A549 (cell line): ENCODE measurements around the gene DSCAML1. TPM values are rescaled to one million over a fixed set of nuclear protein-coding genes. Genes with fewer than 3 reads are reported as not detected.

Source experiments
- ATAC-seq, 2 experiments: fragments of 200-7000 bp in 1 of 2; fragments of >200 bp in 1 of 2; cut with Nextera tagmentation in 1 of 2; cut with Tn5 transposase in 1 of 2; 3 replicates each; pipeline versions ENCODE4 v1.8.0 to v1.9.1; 2018 to 2020; ENCODE audit warnings: mild to moderate bottlenecking in 1 of 2, moderate library complexity in 1 of 2
- CTCF ChIA-PET: fragments of 300-600 bp; sonication (Branson Sonifier 250); formaldehyde crosslinking; extraction: SDS; loops from one replicate; lab custom pipeline; 2021; ENCODE audit warnings: antibody characterized with exemption, inconsistent platforms; lab: Yijun Ruan, JAX
- POLR2A ChIA-PET: fragments of 350-600 bp; formaldehyde crosslinking; extraction: SDS; loops from one replicate; lab custom pipeline; 2021; ENCODE audit warnings: antibody characterized with exemption, inconsistent platforms; lab: Yijun Ruan, JAX
- DNase-seq, 2 experiments: peaks; one replicate each; pipeline versions ENCODE4 v3.0.0 to v3.0.0-alpha.2; 2011 to 2016; ENCODE audit warnings: low read depth in 1 of 2, low spot score in 1 of 2
- FAIRE-seq: peaks from 2 replicates; lab custom pipeline; 2011; peaks lifted over from hg19 to GRCh38; lab: Jason Lieb, UNC
- H3K27ac ChIP-seq, 2 experiments: fragments of >200 bp; sonication (Bioruptor Twin); formaldehyde crosslinking; 3 replicates each; pipeline ENCODE4 v1.5.1; 2016 to 2017
- H3K4me1 ChIP-seq: fragments of >200 bp; sonication (Bioruptor Twin); formaldehyde crosslinking; 3 replicates; pipeline ENCODE4 v1.6.1; 2016
- H3K4me2 ChIP-seq: fragments of >200 bp; sonication (Bioruptor Twin); formaldehyde crosslinking; 3 replicates; pipeline ENCODE4 v1.6.1; 2016
- H3K4me3 ChIP-seq: fragments of >200 bp; sonication (Bioruptor Twin); formaldehyde crosslinking; 3 replicates; pipeline ENCODE4 v1.5.1; 2016
- H3K9me3 ChIP-seq: fragments of >200 bp; sonication (Bioruptor Twin); formaldehyde crosslinking; 3 replicates; pipeline ENCODE4 v1.6.1; 2016
- BHLHE40 ChIP-seq: IDR thresholded peaks from 2 replicates; pipeline ENCODE4 v1.6.1; 2012; ENCODE audit warnings: low read depth, low read length, inconsistent platforms
- CBX2 ChIP-seq: fragments of 200-600 bp; sonication (generic); IDR thresholded peaks from 2 replicates; pipeline ENCODE4 v1.6.1; 2016; ENCODE audit warnings: low read depth, mild to moderate bottlenecking, borderline replicate concordance
- CBX8 ChIP-seq: fragments of 200-600 bp; sonication (generic); IDR thresholded peaks from 2 replicates; pipeline ENCODE4 v1.6.1; 2016
- CHD2 ChIP-seq: fragments of 150-350 bp; IDR thresholded peaks from 2 replicates; pipeline ENCODE4 v1.6.1; 2014; ENCODE audit warnings: low read length; ENCODE audit not compliant: partially characterized antibody
- CHD4 ChIP-seq: fragments of 200-600 bp; sonication (generic); IDR thresholded peaks from 2 replicates; pipeline ENCODE4 v1.6.1; 2016; ENCODE audit warnings: antibody characterized with exemption, mild to moderate bottlenecking, borderline replicate concordance
- EHF ChIP-seq: fragments of 250-450 bp; sonication (Bioruptor Pico); IDR thresholded peaks from 2 replicates; pipeline ENCODE4 v1.5.0; 2020; ENCODE audit warnings: mild to moderate bottlenecking
- EHMT2 ChIP-seq: fragments of 200-600 bp; sonication (generic); IDR thresholded peaks from 2 replicates; pipeline ENCODE4 v1.6.1; 2016; ENCODE audit warnings: antibody characterized with exemption, low read depth, mild to moderate bottlenecking, moderate library complexity
- EP300 ChIP-seq, 2 experiments: fragments of >200 bp; sonication (Bioruptor Twin); formaldehyde crosslinking; IDR thresholded peaks; 2 replicates in 1 of 2; 3 replicates in 1 of 2; pipeline ENCODE4 v1.6.1; 2016 to 2017
- FOSL2 ChIP-seq, 2 experiments: fragments of 450-650 bp in 1 of 2; fragments of >200 bp in 1 of 2; sonication (Bioruptor Twin) in 1 of 2; formaldehyde crosslinking; IDR thresholded peaks; 2 replicates each; pipeline versions ENCODE4 v1.5.0 to v1.6.1; 2016 to 2020; ENCODE audit warnings: mild to moderate bottlenecking in 1 of 2, moderate library complexity in 1 of 2
- FOXS1 ChIP-seq: fragments of 250-450 bp; sonication (Bioruptor Pico); IDR thresholded peaks from 2 replicates; pipeline ENCODE4 v1.5.0; 2020; ENCODE audit warnings: mild to moderate bottlenecking, moderate library complexity
- HEYL ChIP-seq: fragments of 250-450 bp; sonication (Bioruptor Pico); IDR thresholded peaks from 2 replicates; pipeline ENCODE4 v1.8.0; 2021; ENCODE audit warnings: mild to moderate bottlenecking, moderate library complexity
- HMGXB4 ChIP-seq: fragments of 250-450 bp; sonication (Bioruptor Pico); IDR thresholded peaks from 2 replicates; pipeline ENCODE4 v1.5.0; 2021; ENCODE audit warnings: mild to moderate bottlenecking, moderate library complexity, borderline replicate concordance
- JUN ChIP-seq, 2 experiments: fragments of >200 bp; sonication (Bioruptor Twin); formaldehyde crosslinking; IDR thresholded peaks; 2 replicates in 1 of 2; 3 replicates in 1 of 2; pipeline ENCODE4 v1.6.1; 2016 to 2017
- JUNB ChIP-seq: fragments of >200 bp; sonication (Bioruptor Twin); formaldehyde crosslinking; IDR thresholded peaks from 2 replicates; pipeline ENCODE4 v1.6.1; 2016
- KDM1A ChIP-seq: fragments of 200-600 bp; sonication (generic); IDR thresholded peaks from 2 replicates; pipeline ENCODE4 v1.6.1; 2016; ENCODE audit warnings: low read depth, mild to moderate bottlenecking
- MYC ChIP-seq: IDR thresholded peaks from 2 replicates; pipeline ENCODE4 v1.6.1; 2012; ENCODE audit warnings: mild to moderate bottlenecking, inconsistent platforms, low read length, improper control_type of control experiment, borderline replicate concordance
- NFE2L2 ChIP-seq: fragments of 150-350 bp; conservative IDR thresholded peaks from 2 replicates; pipeline ENCODE4 v1.6.1; 2014; ENCODE audit warnings: low read length
- NPAS2 ChIP-seq: fragments of 250-450 bp; sonication (Bioruptor Pico); IDR thresholded peaks from 2 replicates; pipeline ENCODE4 v1.8.0; 2022; ENCODE audit warnings: mild to moderate bottlenecking, moderate library complexity, borderline replicate concordance
- POLR2A ChIP-seq: IDR thresholded peaks from 2 replicates; pipeline ENCODE4 v1.6.1; 2012; ENCODE audit warnings: mild to moderate bottlenecking, low read length
- RARB ChIP-seq: fragments of 250-450 bp; sonication (Bioruptor Pico); IDR thresholded peaks from 2 replicates; pipeline ENCODE4 v1.8.0; 2021; ENCODE audit warnings: mild to moderate bottlenecking, moderate library complexity
- RNF2 ChIP-seq: fragments of 200-600 bp; sonication (generic); IDR thresholded peaks from 2 replicates; pipeline ENCODE4 v1.6.1; 2016; ENCODE audit warnings: low read depth, mild to moderate bottlenecking, antibody characterized with exemption, moderate library complexity, borderline replicate concordance
- WGBS: methylation state at CpG from one replicate; pipeline ENCODE4 v1.1.6; 2017; ENCODE audit errors: missing lambda C conversion rate; 5-methylcytosine and 5-hydroxymethylcytosine counted together
- polyA plus RNA-seq, 4 experiments: library from polyadenylated mRNA; depleted of rRNA in 3 of 4; stranded (reverse); fragments of >200 nt; fragmentation: RNase III in 1 of 4; extraction: RNeasy Plus Mini Kit Qiagen cat#74134 plus additional on column Dnase treatment in 1 of 4; gene quantifications; 2 replicates in 3 of 4; 3 replicates in 1 of 4; pipeline ENCODE4 v1.2.3, GENCODE V29; 2011 to 2017
- TF ChIP-seq, protein P1 (sequence below): fragments of 150-350 bp; IDR thresholded peaks from 2 replicates; pipeline ENCODE4 v1.6.1; 2014; ENCODE audit warnings: low read depth, mild to moderate bottlenecking, low read length
- TF ChIP-seq, protein P2 (sequence below): IDR thresholded peaks from 2 replicates; pipeline ENCODE4 v1.6.1; 2012
- TF ChIP-seq, protein P3 (sequence below): fragments of 200-600 bp; sonication (generic); IDR thresholded peaks from 2 replicates; pipeline ENCODE4 v1.6.1; 2016; ENCODE audit warnings: antibody characterized with exemption, mild to moderate bottlenecking, moderate library complexity

The DSCAML1 gene
- polyA plus RNA-seq, 2 of the 4 experiments (the other 2 are of a cell fraction), result 0.12 to 0.31 TPM

DNA sequence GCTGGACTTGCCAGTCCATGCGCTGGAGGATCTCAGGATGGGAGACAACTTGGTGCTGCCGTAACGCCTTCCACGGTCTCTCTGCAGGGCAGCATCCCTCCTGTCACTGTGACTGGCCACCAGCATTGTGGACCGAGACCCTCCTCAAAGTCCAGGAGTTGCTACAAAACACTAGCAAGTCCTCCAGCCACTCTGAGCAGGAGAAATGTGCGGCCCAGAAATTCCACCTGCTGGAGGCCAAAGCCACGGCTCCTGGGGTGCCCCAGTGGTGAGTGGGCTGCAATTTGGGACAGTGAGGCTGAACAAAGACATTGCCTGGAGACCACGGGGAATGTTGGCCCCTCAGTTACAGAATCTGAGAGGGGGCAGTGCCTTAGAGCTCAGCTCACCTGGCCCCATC lies 6.9 kb upstream of the DSCAML1 start:
- no peak for ATAC-seq
- no peak overlapping the region for H3K4me2 ChIP-seq
- TF ChIP-seq, protein P1, sequence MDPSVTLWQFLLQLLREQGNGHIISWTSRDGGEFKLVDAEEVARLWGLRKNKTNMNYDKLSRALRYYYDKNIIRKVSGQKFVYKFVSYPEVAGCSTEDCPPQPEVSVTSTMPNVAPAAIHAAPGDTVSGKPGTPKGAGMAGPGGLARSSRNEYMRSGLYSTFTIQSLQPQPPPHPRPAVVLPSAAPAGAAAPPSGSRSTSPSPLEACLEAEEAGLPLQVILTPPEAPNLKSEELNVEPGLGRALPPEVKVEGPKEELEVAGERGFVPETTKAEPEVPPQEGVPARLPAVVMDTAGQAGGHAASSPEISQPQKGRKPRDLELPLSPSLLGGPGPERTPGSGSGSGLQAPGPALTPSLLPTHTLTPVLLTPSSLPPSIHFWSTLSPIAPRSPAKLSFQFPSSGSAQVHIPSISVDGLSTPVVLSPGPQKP, result no peak
- TF ChIP-seq NPAS2 (no peak), RARB (no peak), HEYL (CRISPR knock-in tag) (no peak)
- TF ChIP-seq, all 56 proteins: peak for 0
- DNase-seq (no peak), FAIRE-seq (no peak)
- POLR2A ChIA-PET, result no interaction called here
- Histone ChIP-seq H3K4me3 (no peak overlapping the region), H3K4me1 (peaks cover 9% of the 10 kb centered on the region; the same call in 2 of the 3 replicates), H3K27ac (no peak overlapping the region), H3K9me3 (no peaks in the 10 kb centered on the region)
- 50% methylated on average over 1 of the region's 8 CpGs for WGBS
- CTCF ChIA-PET, result interaction anchor here (0.7 to 12.8 kb wide), 4 partner anchors 15 to 378 kb away, joined by 3 to 158 read pairs (median 50); no protein-coding TSS in a partner anchor

- no peak overlapping the region for H3K27ac ChIP-seq
- ChIA-PET CTCF (interaction anchor here (0.7 to 12.8 kb wide), 6 partner anchors 9 to 374 kb away, joined by 3 to 158 read pairs (median 14); no protein-coding TSS in a partner anchor), POLR2A (no interaction called here)
- 71% methylated on average over 5 of the region's 5 CpGs for WGBS
- TF ChIP-seq, protein P2, sequence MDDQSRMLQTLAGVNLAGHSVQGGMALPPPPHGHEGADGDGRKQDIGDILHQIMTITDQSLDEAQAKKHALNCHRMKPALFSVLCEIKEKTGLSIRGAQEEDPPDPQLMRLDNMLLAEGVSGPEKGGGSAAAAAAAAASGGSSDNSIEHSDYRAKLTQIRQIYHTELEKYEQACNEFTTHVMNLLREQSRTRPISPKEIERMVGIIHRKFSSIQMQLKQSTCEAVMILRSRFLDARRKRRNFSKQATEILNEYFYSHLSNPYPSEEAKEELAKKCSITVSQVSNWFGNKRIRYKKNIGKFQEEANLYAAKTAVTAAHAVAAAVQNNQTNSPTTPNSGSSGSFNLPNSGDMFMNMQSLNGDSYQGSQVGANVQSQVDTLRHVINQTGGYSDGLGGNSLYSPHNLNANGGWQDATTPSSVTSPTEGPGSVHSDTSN, result no peak
- TF ChIP-seq MYC, result no peak
- no peak for TF ChIP-seq CBX2
- TF ChIP-seq EP300 (IDR thresholded peaks at IDR 0.05), result no peak
- no peak for TF ChIP-seq FOSL2 (IDR thresholded peaks at IDR 0.05)
- TF ChIP-seq FOSL2 (CRISPR knock-in tag; IDR thresholded peaks at IDR 0.05), result no peak
- TF ChIP-seq JUNB, result no peak
- TF ChIP-seq HMGXB4 (CRISPR knock-in tag), result no peak
- TF ChIP-seq NFE2L2, result no peak
- TF ChIP-seq JUN (IDR thresholded peaks at IDR 0.05), result no peak
- TF ChIP-seq BHLHE40, result no peak
- TF ChIP-seq EHMT2, result no peak
- no peak for TF ChIP-seq RNF2
- TF ChIP-seq EHF (CRISPR knock-in tag), result no peak
- no peak overlapping the region for H3K4me2 ChIP-seq
- no peaks in the 10 kb centered on the region for H3K9me3 ChIP-seq
- no peak for DNase-seq
- FAIRE-seq, result no peak
- no peaks in the 10 kb centered on the region for H3K4me1 ChIP-seq
- ATAC-seq, result no peak
- H3K4me3 ChIP-seq, result no peak overlapping the region
Measured at GRCh38 chr11:117799634-117800033, 2.6 kb upstream of the DSCAML1 start.

DNA sequence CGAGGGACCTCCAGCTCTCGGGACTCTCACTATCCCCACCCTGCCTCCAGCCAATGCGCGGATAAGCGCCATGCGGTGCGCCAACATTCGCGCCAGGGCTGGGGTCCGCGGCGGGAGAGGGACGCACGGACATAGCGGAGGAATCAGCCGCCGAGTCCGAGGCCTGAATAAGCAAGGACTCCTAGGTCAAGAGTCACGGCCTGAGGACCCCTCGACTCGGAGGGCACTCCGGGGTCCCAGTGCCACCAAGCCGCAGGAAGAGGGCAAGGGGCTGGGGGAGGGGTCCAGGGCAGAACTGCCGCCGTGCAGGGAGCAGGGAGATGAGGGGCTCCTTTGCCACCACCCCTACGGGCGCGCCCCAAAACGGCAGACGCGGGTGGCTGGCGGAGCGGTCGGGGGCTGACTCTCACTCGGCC lies 552 bp downstream of the DSCAML1 start:
- CTCF ChIA-PET, result no interaction called here
- DNase-seq (no peak), ATAC-seq (peak in 1 of 2 experiments; percentile 16; a peak in 2 of 6 replicates), FAIRE-seq (no peak)
- Histone ChIP-seq H3K4me3 (peak overlapping the region; percentile 49), H3K27ac (peak overlapping the region in 1 of 2 experiments; percentile 65; a peak in 2 of 6 replicates), H3K4me1 (no peaks in the 10 kb centered on the region), H3K9me3 (no peaks in the 10 kb centered on the region), H3K4me2 (peak overlapping the region; percentile 98)
- no CpG with 5 or more reads among the region's 35 CpGs for WGBS
- POLR2A ChIA-PET, result no interaction called here
- TF ChIP-seq FOXS1 (CRISPR knock-in tag) (no peak), CBX2 (no peak), HMGXB4 (CRISPR knock-in tag) (no peak), CBX8 (no peak), CHD2 (no peak), MYC (no peak), KDM1A (no peak), CHD4 (no peak), POLR2A (no peak)
- TF ChIP-seq, protein P3, sequence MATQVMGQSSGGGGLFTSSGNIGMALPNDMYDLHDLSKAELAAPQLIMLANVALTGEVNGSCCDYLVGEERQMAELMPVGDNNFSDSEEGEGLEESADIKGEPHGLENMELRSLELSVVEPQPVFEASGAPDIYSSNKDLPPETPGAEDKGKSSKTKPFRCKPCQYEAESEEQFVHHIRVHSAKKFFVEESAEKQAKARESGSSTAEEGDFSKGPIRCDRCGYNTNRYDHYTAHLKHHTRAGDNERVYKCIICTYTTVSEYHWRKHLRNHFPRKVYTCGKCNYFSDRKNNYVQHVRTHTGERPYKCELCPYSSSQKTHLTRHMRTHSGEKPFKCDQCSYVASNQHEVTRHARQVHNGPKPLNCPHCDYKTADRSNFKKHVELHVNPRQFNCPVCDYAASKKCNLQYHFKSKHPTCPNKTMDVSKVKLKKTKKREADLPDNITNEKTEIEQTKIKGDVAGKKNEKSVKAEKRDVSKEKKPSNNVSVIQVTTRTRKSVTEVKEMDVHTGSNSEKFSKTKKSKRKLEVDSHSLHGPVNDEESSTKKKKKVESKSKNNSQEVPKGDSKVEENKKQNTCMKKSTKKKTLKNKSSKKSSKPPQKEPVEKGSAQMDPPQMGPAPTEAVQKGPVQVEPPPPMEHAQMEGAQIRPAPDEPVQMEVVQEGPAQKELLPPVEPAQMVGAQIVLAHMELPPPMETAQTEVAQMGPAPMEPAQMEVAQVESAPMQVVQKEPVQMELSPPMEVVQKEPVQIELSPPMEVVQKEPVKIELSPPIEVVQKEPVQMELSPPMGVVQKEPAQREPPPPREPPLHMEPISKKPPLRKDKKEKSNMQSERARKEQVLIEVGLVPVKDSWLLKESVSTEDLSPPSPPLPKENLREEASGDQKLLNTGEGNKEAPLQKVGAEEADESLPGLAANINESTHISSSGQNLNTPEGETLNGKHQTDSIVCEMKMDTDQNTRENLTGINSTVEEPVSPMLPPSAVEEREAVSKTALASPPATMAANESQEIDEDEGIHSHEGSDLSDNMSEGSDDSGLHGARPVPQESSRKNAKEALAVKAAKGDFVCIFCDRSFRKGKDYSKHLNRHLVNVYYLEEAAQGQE, result no peak
